Liver (tissue), 9 donors: ENCODE measurements around the gene RAB29. TPM values are rescaled to one million over a fixed set of nuclear protein-coding genes. Genes with fewer than 3 reads are reported as not detected.

ENCODE experiments used
- DNase-seq: peaks from one replicate; pipeline ENCODE4 v3.0.0-alpha.2; 2017; ENCODE audit warnings: low spot score
- H3K27ac ChIP-seq, 2 donors: one replicate each; pipeline ENCODE4 v1.7.0; 2013; ENCODE audit warnings: inconsistent platforms in 2 of 2, low read length in 2 of 2, control low read depth in 1 of 2, low read depth in 1 of 2, mild to moderate bottlenecking in 1 of 2
- H3K27me3 ChIP-seq, 4 donors: one replicate each; pipeline versions ENCODE4 v1.6.1 to v1.7.0; 2013; ENCODE audit warnings: low read length in 3 of 4, inconsistent platforms in 1 of 4, mild to moderate bottlenecking in 1 of 4, moderate library complexity in 1 of 4; ENCODE audit not compliant: control insufficient read depth in 4 of 4, insufficient read depth in 4 of 4
- H3K36me3 ChIP-seq, 4 donors: one replicate each; pipeline versions ENCODE4 v1.6.1 to v1.7.0; 2013; ENCODE audit warnings: low read length in 3 of 4, mild to moderate bottlenecking in 3 of 4, low read depth in 1 of 4, moderate library complexity in 1 of 4; ENCODE audit not compliant: control insufficient read depth in 4 of 4, insufficient read depth in 3 of 4
- H3K4me1 ChIP-seq, 4 donors: one replicate each; pipeline versions ENCODE4 v1.6.1 to v1.7.0; 2013; ENCODE audit warnings: low read length in 3 of 4, mild to moderate bottlenecking in 3 of 4, moderate library complexity in 1 of 4; ENCODE audit not compliant: control insufficient read depth in 4 of 4, insufficient read depth in 4 of 4
- H3K4me3 ChIP-seq, 3 donors: one replicate each; pipeline versions ENCODE4 v1.6.1 to v1.7.0; 2013; ENCODE audit warnings: low read length in 3 of 3, control low read depth in 1 of 3, low read depth in 1 of 3, mild to moderate bottlenecking in 1 of 3
- H3K9ac ChIP-seq, 2 donors: one replicate each; pipeline ENCODE4 v1.7.0; 2013; ENCODE audit warnings: low read length in 2 of 2, mild to moderate bottlenecking in 2 of 2, moderate library complexity in 2 of 2, control low read depth in 1 of 2, low read depth in 1 of 2
- H3K9me3 ChIP-seq, 4 donors: one replicate each; pipeline versions ENCODE4 v1.6.1 to v1.7.0; 2013; ENCODE audit warnings: low read length in 3 of 4; ENCODE audit not compliant: control insufficient read depth in 4 of 4
- ATF3 ChIP-seq: IDR thresholded peaks from 2 replicates; pipeline ENCODE4 v1.6.1; 2016; ENCODE audit warnings: antibody characterized with exemption
- CTCF ChIP-seq: fragments of 150-350 bp; IDR thresholded peaks from 2 replicates; pipeline ENCODE4 v1.5.1; 2017; ENCODE audit warnings: improper control_type of control experiment, low read depth, low read length; ENCODE audit not compliant: missing input control
- EGR1 ChIP-seq, 2 donors: IDR thresholded peaks; 2 replicates each; pipeline ENCODE4 v1.6.1; 2016 to 2018; ENCODE audit warnings: antibody characterized with exemption in 2 of 2, low read depth in 2 of 2
- FOXA1 ChIP-seq: IDR thresholded peaks from 2 replicates; pipeline ENCODE4 v1.6.1; 2016; ENCODE audit warnings: antibody characterized with exemption
- FOXA2 ChIP-seq: IDR thresholded peaks from 2 replicates; pipeline ENCODE4 v1.6.1; 2016; ENCODE audit warnings: antibody characterized with exemption
- GABPA ChIP-seq, 2 donors: IDR thresholded peaks in 1 of 2; conservative IDR thresholded peaks in 1 of 2; 2 replicates each; pipeline ENCODE4 v1.6.1; 2016; ENCODE audit warnings: antibody characterized with exemption in 2 of 2, mild to moderate bottlenecking in 1 of 2, moderate library complexity in 1 of 2
- HNF4A ChIP-seq, 2 donors: conservative IDR thresholded peaks; 2 replicates each; pipeline ENCODE4 v1.6.1; 2016; ENCODE audit warnings: antibody characterized with exemption in 2 of 2, mild to moderate bottlenecking in 2 of 2
- HNF4G ChIP-seq: IDR thresholded peaks from 2 replicates; pipeline ENCODE4 v1.6.1; 2016; ENCODE audit warnings: antibody characterized with exemption
- JUND ChIP-seq, 2 donors: IDR thresholded peaks; 2 replicates each; pipeline ENCODE4 v1.6.1; 2016; ENCODE audit warnings: antibody characterized with exemption in 2 of 2
- NR2F2 ChIP-seq: IDR thresholded peaks from 2 replicates; pipeline ENCODE4 v1.6.1; 2016; ENCODE audit warnings: antibody characterized with exemption
- RAD21 ChIP-seq, 2 donors: IDR thresholded peaks; 2 replicates each; pipeline ENCODE4 v1.6.1; 2016; ENCODE audit warnings: antibody characterized with exemption in 2 of 2, mild to moderate bottlenecking in 2 of 2
- RXRA ChIP-seq, 2 donors: IDR thresholded peaks; 2 replicates each; pipeline ENCODE4 v1.6.1; 2017 to 2018; ENCODE audit warnings: antibody characterized with exemption in 2 of 2, mild to moderate bottlenecking in 1 of 2
- SP1 ChIP-seq: IDR thresholded peaks from 2 replicates; pipeline ENCODE4 v1.6.1; 2018; ENCODE audit warnings: antibody characterized with exemption, mild to moderate bottlenecking
- TAF1 ChIP-seq: conservative IDR thresholded peaks from 2 replicates; pipeline ENCODE4 v1.6.1; 2016; ENCODE audit warnings: antibody characterized with exemption, mild to moderate bottlenecking
- YY1 ChIP-seq: IDR thresholded peaks from 2 replicates; pipeline ENCODE4 v1.6.1; 2016; ENCODE audit warnings: antibody characterized with exemption, mild to moderate bottlenecking
- ZBTB33 ChIP-seq: IDR thresholded peaks from 2 replicates; pipeline ENCODE4 v1.6.1; 2016; ENCODE audit warnings: antibody characterized with exemption
- WGBS: extraction: QIAGEN DNeasy Blood & Tissue Kit; methylation state at CpG from one replicate; pipeline ENCODE4 v1.1.7; 2013; 5-methylcytosine and 5-hydroxymethylcytosine counted together
- polyA plus RNA-seq, 2 donors: library from polyadenylated mRNA; stranded (reverse) in 1 of 2; unstranded in 1 of 2; fragments of 200-250 nt in 1 of 2; fragments of >200 nt in 1 of 2; fragmentation: Nextera tagmentation in 1 of 2; extraction: Ambion mirVana in 1 of 2; gene quantifications; one replicate each; pipeline versions ENCODE4 v1.2.1 to v1.2.3, GENCODE V29; 2013 to 2015
- total RNA-seq, 2 donors: library from RNA; depleted of rRNA; stranded (reverse); fragments of >200 nt; gene quantifications; one replicate each; pipeline ENCODE4 v1.2.3, GENCODE V29; 2014
- TF ChIP-seq, protein P1 (sequence below): IDR thresholded peaks from 2 replicates; pipeline ENCODE4 v1.6.1; 2016; ENCODE audit warnings: antibody characterized with exemption
- TF ChIP-seq, protein P2 (sequence below): IDR thresholded peaks from 2 replicates; pipeline ENCODE4 v1.6.1; 2016; ENCODE audit warnings: antibody characterized with exemption, mild to moderate bottlenecking
- donor health status: healthy.
- donor health status: healthy.
- donor health status: healthy.
- donor health status: healthy.
- donor health status: healthy.

Gene RAB29
- total and polyA plus RNA-seq, 4 donors, result 11.0 to 25.0 (median 16.0) TPM

- DNase-seq, result no peak
- 59% methylated on average over 4 of the region's 4 CpGs for WGBS
- Histone ChIP-seq H3K9ac (no peak overlapping the region), H3K9me3 (no peaks in the 10 kb centered on the region), H3K36me3 (no peaks in the 10 kb centered on the region), H3K4me3 (no peak overlapping the region), H3K27me3 (no peaks in the 10 kb centered on the region), H3K4me1 (peaks cover 0 to 7% (median under 1%) of the 10 kb centered on the region in 4 donors), H3K27ac (no peak overlapping the region)
- TF ChIP-seq CTCF (no peak), ZBTB33 (no peak), YY1 (no peak), HNF4A (conservative IDR thresholded peaks at IDR 0.05) (no peak), EGR1 (IDR thresholded peaks at IDR 0.05; ENCODE audit: low read depth in 2 of 2) (no peak), NR2F2 (no peak), RXRA (IDR thresholded peaks at IDR 0.05) (no peak), ATF3 (no peak), HNF4G (no peak), FOXA2 (no peak), SP1 (no peak), TAF1 (no peak), GABPA (IDR thresholded peaks at IDR 0.05 in 1 of 2, conservative IDR thresholded peaks at IDR 0.05 in 1 of 2) (no peak), RAD21 (IDR thresholded peaks at IDR 0.05) (no peak), JUND (IDR thresholded peaks at IDR 0.05) (no peak), FOXA1 (no peak)
- TF ChIP-seq, protein P1, sequence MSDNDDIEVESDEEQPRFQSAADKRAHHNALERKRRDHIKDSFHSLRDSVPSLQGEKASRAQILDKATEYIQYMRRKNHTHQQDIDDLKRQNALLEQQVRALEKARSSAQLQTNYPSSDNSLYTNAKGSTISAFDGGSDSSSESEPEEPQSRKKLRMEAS, result no peak
- TF ChIP-seq, protein P2, sequence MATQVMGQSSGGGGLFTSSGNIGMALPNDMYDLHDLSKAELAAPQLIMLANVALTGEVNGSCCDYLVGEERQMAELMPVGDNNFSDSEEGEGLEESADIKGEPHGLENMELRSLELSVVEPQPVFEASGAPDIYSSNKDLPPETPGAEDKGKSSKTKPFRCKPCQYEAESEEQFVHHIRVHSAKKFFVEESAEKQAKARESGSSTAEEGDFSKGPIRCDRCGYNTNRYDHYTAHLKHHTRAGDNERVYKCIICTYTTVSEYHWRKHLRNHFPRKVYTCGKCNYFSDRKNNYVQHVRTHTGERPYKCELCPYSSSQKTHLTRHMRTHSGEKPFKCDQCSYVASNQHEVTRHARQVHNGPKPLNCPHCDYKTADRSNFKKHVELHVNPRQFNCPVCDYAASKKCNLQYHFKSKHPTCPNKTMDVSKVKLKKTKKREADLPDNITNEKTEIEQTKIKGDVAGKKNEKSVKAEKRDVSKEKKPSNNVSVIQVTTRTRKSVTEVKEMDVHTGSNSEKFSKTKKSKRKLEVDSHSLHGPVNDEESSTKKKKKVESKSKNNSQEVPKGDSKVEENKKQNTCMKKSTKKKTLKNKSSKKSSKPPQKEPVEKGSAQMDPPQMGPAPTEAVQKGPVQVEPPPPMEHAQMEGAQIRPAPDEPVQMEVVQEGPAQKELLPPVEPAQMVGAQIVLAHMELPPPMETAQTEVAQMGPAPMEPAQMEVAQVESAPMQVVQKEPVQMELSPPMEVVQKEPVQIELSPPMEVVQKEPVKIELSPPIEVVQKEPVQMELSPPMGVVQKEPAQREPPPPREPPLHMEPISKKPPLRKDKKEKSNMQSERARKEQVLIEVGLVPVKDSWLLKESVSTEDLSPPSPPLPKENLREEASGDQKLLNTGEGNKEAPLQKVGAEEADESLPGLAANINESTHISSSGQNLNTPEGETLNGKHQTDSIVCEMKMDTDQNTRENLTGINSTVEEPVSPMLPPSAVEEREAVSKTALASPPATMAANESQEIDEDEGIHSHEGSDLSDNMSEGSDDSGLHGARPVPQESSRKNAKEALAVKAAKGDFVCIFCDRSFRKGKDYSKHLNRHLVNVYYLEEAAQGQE, result no peak
These were observed 11.3 kb upstream of the RAB29 start for GRCh38 chr1:205786601-205787000.
